ENCODE data around the gene PHF20. TPM values are rescaled to one million over a fixed set of nuclear protein-coding genes. Genes with fewer than 3 reads are reported as not detected.

The PHF20 gene
- total and polyA plus RNA-seq, 2 of the 13 experiments (the other 11 are each of a cell fraction or from before 2014, with no cell fraction given), result 22.8 to 34.1 TPM

DNA sequence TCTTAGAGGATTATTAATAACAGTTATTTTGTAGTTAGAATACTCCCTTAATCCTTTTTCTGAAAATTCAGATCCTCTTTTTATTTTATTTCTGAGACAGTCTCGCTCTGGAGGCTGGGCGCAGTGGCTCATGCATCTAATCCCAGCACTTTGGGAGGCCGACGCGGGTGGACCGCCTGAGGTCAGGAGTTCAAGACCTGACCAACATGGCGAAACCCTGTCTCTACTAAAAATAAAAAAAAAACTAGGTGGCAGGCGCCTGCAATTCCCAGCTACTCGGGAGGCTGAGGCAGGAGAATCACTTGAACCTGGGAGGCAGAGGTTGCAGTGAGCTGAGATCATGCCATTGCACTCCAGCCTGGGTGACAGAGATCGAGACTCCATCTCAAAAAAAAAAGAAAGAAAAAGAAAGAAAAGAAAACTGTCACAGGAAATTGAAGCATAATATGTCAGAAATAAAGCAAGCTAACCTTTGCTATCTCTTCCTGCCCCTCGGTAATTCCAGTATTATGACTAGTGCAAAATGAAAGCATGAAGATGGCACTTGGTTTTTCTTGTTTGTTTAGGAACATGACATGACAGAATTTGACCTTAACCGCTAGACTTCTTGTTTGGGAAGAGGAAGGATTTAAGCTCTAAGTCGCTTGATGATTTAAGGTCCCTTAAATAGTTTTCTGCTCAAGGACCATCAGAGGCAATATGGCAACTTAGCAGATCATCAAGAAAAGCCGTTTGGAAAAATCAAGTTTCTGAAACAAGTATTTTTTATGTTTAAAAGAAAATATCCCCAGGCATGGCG, 27.9 kb upstream of the PHF20 start (continued):
- TF ChIP-seq SP5 (CRISPR knock-in tag; IDR thresholded peaks at IDR 0.05; ENCODE audit: borderline replicate concordance, low read depth), result 0 out of 2 replicates have a peak, but pooled peaks have one; percentile 40
- TF ChIP-seq ZNF709 (CRISPR knock-in tag; IDR thresholded peaks at IDR 0.05), result 0 out of 2 replicates have a peak, but pooled peaks have one; percentile 35
- 0 out of 2 replicates have a peak, but pooled peaks have one; percentile 17 for TF ChIP-seq ZNF430 (CRISPR knock-in tag; IDR thresholded peaks at IDR 0.05)
- TF ChIP-seq, protein P1, sequence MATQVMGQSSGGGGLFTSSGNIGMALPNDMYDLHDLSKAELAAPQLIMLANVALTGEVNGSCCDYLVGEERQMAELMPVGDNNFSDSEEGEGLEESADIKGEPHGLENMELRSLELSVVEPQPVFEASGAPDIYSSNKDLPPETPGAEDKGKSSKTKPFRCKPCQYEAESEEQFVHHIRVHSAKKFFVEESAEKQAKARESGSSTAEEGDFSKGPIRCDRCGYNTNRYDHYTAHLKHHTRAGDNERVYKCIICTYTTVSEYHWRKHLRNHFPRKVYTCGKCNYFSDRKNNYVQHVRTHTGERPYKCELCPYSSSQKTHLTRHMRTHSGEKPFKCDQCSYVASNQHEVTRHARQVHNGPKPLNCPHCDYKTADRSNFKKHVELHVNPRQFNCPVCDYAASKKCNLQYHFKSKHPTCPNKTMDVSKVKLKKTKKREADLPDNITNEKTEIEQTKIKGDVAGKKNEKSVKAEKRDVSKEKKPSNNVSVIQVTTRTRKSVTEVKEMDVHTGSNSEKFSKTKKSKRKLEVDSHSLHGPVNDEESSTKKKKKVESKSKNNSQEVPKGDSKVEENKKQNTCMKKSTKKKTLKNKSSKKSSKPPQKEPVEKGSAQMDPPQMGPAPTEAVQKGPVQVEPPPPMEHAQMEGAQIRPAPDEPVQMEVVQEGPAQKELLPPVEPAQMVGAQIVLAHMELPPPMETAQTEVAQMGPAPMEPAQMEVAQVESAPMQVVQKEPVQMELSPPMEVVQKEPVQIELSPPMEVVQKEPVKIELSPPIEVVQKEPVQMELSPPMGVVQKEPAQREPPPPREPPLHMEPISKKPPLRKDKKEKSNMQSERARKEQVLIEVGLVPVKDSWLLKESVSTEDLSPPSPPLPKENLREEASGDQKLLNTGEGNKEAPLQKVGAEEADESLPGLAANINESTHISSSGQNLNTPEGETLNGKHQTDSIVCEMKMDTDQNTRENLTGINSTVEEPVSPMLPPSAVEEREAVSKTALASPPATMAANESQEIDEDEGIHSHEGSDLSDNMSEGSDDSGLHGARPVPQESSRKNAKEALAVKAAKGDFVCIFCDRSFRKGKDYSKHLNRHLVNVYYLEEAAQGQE (IDR thresholded peaks at IDR 0.05; ENCODE audit: borderline replicate concordance in 1 of 2, low read depth in 1 of 2, low read length in 2 of 2), result 0 out of 4 replicates have a peak, but pooled peaks of 1 of the 2 experiments have one; percentile 5
- no peak for TF ChIP-seq EP300 (IDR thresholded peaks at IDR 0.05; ENCODE audit: low read depth in 2 of 2, low read length in 2 of 2)
- TF ChIP-seq EP300 (CRISPR knock-in tag; IDR thresholded peaks at IDR 0.05; ENCODE audit: borderline replicate concordance), result peak; percentile 25; the same call in 1 of the 2 replicates
- peak; percentile 71 to 89 for TF ChIP-seq MAFK (conservative IDR thresholded peaks at IDR 0.05 in 1 of 2, IDR thresholded peaks at IDR 0.05 in 1 of 2; ENCODE audit: low read length in 2 of 2)
- TF ChIP-seq ATF1 (CRISPR knock-in tag; IDR thresholded peaks at IDR 0.05), result no peak
- no peak for TF ChIP-seq GMEB2 (CRISPR knock-in tag; IDR thresholded peaks at IDR 0.05; ENCODE audit: low read depth)
- peak; percentile 44; the same call in 1 of the 2 replicates for TF ChIP-seq TAF1 (CRISPR knock-in tag; IDR thresholded peaks at IDR 0.05)
- TF ChIP-seq IKZF4 (CRISPR knock-in tag; IDR thresholded peaks at IDR 0.05; ENCODE audit: borderline replicate concordance, low read depth, not compliant biosample characterization), result peak; percentile 18
- no peak for TF ChIP-seq JDP2 (CRISPR knock-in tag; IDR thresholded peaks at IDR 0.05; ENCODE audit: borderline replicate concordance)
- TF ChIP-seq, protein P2, sequence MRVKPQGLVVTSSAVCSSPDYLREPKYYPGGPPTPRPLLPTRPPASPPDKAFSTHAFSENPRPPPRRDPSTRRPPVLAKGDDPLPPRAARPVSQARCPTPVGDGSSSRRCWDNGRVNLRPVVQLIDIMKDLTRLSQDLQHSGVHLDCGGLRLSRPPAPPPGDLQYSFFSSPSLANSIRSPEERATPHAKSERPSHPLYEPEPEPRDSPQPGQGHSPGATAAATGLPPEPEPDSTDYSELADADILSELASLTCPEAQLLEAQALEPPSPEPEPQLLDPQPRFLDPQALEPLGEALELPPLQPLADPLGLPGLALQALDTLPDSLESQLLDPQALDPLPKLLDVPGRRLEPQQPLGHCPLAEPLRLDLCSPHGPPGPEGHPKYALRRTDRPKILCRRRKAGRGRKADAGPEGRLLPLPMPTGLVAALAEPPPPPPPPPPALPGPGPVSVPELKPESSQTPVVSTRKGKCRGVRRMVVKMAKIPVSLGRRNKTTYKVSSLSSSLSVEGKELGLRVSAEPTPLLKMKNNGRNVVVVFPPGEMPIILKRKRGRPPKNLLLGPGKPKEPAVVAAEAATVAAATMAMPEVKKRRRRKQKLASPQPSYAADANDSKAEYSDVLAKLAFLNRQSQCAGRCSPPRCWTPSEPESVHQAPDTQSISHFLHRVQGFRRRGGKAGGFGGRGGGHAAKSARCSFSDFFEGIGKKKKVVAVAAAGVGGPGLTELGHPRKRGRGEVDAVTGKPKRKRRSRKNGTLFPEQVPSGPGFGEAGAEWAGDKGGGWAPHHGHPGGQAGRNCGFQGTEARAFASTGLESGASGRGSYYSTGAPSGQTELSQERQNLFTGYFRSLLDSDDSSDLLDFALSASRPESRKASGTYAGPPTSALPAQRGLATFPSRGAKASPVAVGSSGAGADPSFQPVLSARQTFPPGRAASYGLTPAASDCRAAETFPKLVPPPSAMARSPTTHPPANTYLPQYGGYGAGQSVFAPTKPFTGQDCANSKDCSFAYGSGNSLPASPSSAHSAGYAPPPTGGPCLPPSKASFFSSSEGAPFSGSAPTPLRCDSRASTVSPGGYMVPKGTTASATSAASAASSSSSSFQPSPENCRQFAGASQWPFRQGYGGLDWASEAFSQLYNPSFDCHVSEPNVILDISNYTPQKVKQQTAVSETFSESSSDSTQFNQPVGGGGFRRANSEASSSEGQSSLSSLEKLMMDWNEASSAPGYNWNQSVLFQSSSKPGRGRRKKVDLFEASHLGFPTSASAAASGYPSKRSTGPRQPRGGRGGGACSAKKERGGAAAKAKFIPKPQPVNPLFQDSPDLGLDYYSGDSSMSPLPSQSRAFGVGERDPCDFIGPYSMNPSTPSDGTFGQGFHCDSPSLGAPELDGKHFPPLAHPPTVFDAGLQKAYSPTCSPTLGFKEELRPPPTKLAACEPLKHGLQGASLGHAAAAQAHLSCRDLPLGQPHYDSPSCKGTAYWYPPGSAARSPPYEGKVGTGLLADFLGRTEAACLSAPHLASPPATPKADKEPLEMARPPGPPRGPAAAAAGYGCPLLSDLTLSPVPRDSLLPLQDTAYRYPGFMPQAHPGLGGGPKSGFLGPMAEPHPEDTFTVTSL (CRISPR knock-in tag; IDR thresholded peaks at IDR 0.05; ENCODE audit: borderline replicate concordance), result peak; percentile 1; the same call in 1 of the 2 replicates
- peak; percentile 23; the same call in 1 of the 2 replicates for TF ChIP-seq CSRNP1 (CRISPR knock-in tag; IDR thresholded peaks at IDR 0.05)
